ENCODE measurements around the gene HMSD. TPM values are rescaled to one million over a fixed set of nuclear protein-coding genes. Genes with fewer than 3 reads are reported as not detected.

Gene HMSD
- total RNA-seq, 2 donors from 2014 or later = 0.11 to 2.3 TPM

DNA sequence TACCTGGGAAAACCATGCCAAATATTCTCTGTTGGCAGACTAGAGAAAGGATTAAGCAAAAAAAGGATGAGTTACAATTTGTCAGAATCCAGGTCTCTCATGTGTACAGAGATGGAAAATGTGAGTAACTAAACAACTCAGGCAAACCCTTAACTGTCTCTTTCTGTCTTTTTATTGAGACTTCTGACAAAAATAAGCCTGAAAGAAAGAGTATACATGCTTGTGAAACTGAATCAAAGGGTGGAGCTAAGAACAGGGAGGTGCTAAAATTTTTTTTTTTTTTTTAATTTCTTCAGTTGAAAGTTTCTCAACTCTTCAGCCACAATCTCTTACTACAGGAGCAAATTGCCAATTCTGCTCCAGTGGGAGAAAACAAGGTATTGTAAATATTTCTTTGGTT is 41.4 kb upstream of the HMSD start, which contains the start of gene SERPINB10:
Gene SERPINB10 (plus strand): TSS at position 295 of the 400 bp plus-strand sequence. CDS start 7,553 bp downstream, outside the sequence.
- H3K4me3 ChIP-seq = no peak within 1 kb of the TSS
- intact Hi-C loops (cut with DNase I) = no loop called here
- H3K27ac ChIP-seq = no peak within 1 kb of the TSS
- no peaks in the 10 kb centered on the region for H3K27me3 ChIP-seq
- H3K9me3 ChIP-seq = no peaks in the 10 kb centered on the region
- DNase-seq = no peak
- H3K36me3 ChIP-seq = no peaks in the 10 kb centered on the region
- no peaks in the 10 kb centered on the region for H3K4me1 ChIP-seq
- no peak within 1 kb of the TSS for H3K9ac ChIP-seq (ENCODE audit: low read depth in 2 of 2, low read length in 2 of 2)
- TF ChIP-seq, protein P1, sequence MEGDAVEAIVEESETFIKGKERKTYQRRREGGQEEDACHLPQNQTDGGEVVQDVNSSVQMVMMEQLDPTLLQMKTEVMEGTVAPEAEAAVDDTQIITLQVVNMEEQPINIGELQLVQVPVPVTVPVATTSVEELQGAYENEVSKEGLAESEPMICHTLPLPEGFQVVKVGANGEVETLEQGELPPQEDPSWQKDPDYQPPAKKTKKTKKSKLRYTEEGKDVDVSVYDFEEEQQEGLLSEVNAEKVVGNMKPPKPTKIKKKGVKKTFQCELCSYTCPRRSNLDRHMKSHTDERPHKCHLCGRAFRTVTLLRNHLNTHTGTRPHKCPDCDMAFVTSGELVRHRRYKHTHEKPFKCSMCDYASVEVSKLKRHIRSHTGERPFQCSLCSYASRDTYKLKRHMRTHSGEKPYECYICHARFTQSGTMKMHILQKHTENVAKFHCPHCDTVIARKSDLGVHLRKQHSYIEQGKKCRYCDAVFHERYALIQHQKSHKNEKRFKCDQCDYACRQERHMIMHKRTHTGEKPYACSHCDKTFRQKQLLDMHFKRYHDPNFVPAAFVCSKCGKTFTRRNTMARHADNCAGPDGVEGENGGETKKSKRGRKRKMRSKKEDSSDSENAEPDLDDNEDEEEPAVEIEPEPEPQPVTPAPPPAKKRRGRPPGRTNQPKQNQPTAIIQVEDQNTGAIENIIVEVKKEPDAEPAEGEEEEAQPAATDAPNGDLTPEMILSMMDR (IDR thresholded peaks at IDR 0.05) = no peak

DNA sequence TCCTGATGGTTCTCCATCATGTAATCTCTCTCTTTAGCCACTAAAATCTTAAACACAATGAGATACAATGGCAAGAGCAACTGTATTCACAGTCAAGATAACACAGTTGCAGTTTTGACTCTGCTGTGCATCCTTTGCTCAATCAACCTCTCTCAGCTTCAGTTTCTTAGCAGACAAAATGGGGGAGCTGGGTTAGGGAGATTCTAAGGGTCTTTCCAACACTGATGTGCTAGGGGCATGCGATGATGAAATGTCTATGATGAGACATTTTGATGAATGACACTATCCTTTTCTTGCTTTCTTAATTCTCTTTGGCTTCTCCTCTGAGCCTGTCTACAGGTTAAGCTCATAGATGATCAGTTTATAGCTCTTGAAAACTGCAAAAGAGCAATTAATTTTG is 40.2 kb upstream of the HMSD start:
- Histone ChIP-seq H3K27ac (no peak overlapping the region), H3K9me3 (no peaks in the 10 kb centered on the region), H3K36me3 (no peaks in the 10 kb centered on the region), H3K9ac (ENCODE audit: low read depth in 2 of 2, low read length in 2 of 2) (no peak overlapping the region), H3K27me3 (no peaks in the 10 kb centered on the region), H3K4me1 (no peaks in the 10 kb centered on the region), H3K4me3 (no peak overlapping the region)
- DNase-seq = no peak
- TF ChIP-seq, protein P1 (IDR thresholded peaks at IDR 0.05) = no peak
- intact Hi-C loops (cut with DNase I) = no loop called here

DNA sequence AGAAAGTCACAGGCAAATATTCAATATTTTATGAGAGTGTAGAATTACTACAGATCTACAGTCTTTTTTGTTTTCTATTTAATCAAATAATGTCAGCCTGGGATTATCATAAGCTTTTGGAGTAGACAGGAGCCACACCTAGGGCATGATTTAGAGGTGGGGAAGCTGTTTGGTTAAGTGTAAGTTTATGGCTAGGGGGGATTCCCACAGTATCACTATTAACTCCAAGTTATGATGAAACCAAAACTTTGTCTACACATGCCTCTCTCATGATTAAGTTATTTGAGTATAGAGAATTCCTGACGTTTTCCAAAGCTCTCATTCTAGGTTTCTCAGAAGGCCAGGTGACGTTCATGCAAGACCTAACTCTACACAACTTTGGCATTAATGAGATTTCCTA is 39.2 kb upstream of the HMSD start:
- no peak for DNase-seq
- no peaks in the 10 kb centered on the region for H3K4me1 ChIP-seq
- H3K9me3 ChIP-seq = no peaks in the 10 kb centered on the region
- H3K36me3 ChIP-seq = no peaks in the 10 kb centered on the region
- no peak overlapping the region for H3K4me3 ChIP-seq
- no peak overlapping the region for H3K27ac ChIP-seq
- no peaks in the 10 kb centered on the region for H3K27me3 ChIP-seq
- no peak overlapping the region for H3K9ac ChIP-seq (ENCODE audit: low read depth in 2 of 2, low read length in 2 of 2)
- TF ChIP-seq, protein P1 (IDR thresholded peaks at IDR 0.05) = no peak
- intact Hi-C loops (cut with DNase I) = no loop called here

DNA sequence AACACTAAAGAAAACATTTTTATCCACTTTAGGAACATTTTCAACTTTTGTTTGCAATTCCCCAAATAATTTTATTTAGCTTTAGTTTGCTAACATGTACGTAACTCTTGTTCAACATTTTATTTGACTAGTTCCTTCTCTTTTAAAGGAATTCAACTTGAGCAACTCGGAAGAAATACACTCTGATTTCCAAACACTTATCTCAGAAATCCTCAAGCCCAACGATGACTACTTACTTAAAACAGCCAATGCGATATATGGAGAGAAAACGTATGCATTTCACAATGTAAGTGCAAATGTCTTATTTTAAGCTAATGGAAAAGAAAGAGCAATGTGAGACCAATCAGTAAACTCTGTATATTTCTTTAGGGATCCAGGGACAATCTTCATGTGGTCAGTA is 31.3 kb upstream of the HMSD start:
- H3K9me3 ChIP-seq = no peaks in the 10 kb centered on the region
- H3K9ac ChIP-seq (ENCODE audit: low read depth in 2 of 2, low read length in 2 of 2) = no peak overlapping the region
- no peaks in the 10 kb centered on the region for H3K36me3 ChIP-seq
- H3K4me3 ChIP-seq = no peak overlapping the region
- TF ChIP-seq, protein P1 (IDR thresholded peaks at IDR 0.05) = no peak
- H3K27me3 ChIP-seq = no peaks in the 10 kb centered on the region
- intact Hi-C loops (cut with DNase I) = no loop called here
- H3K27ac ChIP-seq = no peak overlapping the region
- H3K4me1 ChIP-seq = no peaks in the 10 kb centered on the region
- no peak for DNase-seq

DNA sequence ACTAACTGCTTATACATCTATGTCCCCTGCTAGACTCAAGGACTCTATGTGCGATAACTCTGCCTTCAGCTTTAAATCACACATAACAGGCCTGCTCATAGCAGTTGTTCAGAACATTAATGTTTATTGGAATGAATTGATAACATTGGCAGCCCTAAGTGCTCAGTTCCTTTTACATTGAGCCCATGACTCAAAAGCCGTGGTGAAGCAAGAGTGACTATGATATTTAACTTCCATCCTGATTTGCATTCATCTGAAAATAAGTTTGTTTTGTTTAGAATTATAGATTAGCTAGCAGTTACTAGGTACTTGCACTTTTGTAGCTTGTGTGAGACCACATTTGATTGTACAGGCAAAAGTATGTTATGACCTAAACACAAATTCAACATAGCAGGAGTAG is 27.1 kb upstream of the HMSD start:
- DNase-seq = no peak
- no peaks in the 10 kb centered on the region for H3K27me3 ChIP-seq
- H3K4me3 ChIP-seq = no peak overlapping the region
- H3K4me1 ChIP-seq = no peaks in the 10 kb centered on the region
- no peaks in the 10 kb centered on the region for H3K9me3 ChIP-seq
- intact Hi-C loops (cut with DNase I) = no loop called here
- H3K36me3 ChIP-seq = no peaks in the 10 kb centered on the region
- no peak overlapping the region for H3K27ac ChIP-seq
- H3K9ac ChIP-seq (ENCODE audit: low read depth in 2 of 2, low read length in 2 of 2) = no peak overlapping the region
- TF ChIP-seq, protein P1 (IDR thresholded peaks at IDR 0.05) = no peak

DNA sequence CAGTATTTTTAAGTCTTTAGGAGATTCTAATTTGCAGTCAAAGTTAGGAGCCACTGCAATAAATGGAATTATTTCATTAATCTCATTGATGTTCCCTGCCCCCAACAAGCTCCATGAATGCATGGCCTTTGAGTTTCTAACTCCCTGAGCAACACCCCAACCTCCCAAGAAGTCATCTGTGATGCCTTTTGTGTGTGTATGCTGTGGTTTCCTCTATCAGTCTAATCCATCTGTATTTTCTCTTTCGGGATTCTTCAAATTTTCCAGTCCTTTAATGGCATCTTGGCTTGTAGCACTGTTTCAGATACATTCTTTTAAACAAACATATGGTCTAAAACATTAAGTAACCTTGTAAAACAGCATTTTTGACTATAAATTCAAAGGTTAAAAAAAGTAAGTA is 24.6 kb upstream of the HMSD start:
- no peaks in the 10 kb centered on the region for H3K4me1 ChIP-seq
- H3K9ac ChIP-seq (ENCODE audit: low read depth in 2 of 2, low read length in 2 of 2) = no peak overlapping the region
- H3K27ac ChIP-seq = no peak overlapping the region
- TF ChIP-seq, protein P1 (IDR thresholded peaks at IDR 0.05) = no peak
- intact Hi-C loops (cut with DNase I) = no loop called here
- no peak for DNase-seq
- H3K27me3 ChIP-seq = no peaks in the 10 kb centered on the region
- no peaks in the 10 kb centered on the region for H3K9me3 ChIP-seq
- no peaks in the 10 kb centered on the region for H3K36me3 ChIP-seq
- no peak overlapping the region for H3K4me3 ChIP-seq

Data from colonic mucosa (tissue), 4 donors.